ENCODE data around the gene MNS1. TPM values are rescaled to one million over a fixed set of nuclear protein-coding genes. Genes with fewer than 3 reads are reported as not detected.
"Not testable (repeated sequence)": the region's sequence is repeated elsewhere in the genome, so short reads cannot be mapped to it uniquely, and the experiment has no call there.

MNS1 gene
- total RNA-seq, 1 experiment from 2014 or later = 3.8 TPM

GRCh38 chr15:56491110-56491722, 26.3 kb upstream of the MNS1 start:
- ATAC-seq (peak; percentile 94), DNase-seq (ENCODE audit: low read depth, low spot score) (peak; percentile 72)
- no peak overlapping the region for H3K27ac ChIP-seq (ENCODE audit: low read length)
- intact Hi-C loops (cut with micrococcal nuclease; ENCODE audit: unreplicated experiment) = no loop called here
- no peak overlapping the region for H3K4me3 ChIP-seq (ENCODE audit: low read depth in 2 of 2, low read length in 2 of 2)
- H3K27me3 ChIP-seq (ENCODE audit: control insufficient read depth, insufficient read depth, low read length) = no peaks in the 10 kb centered on the region
- H3K36me3 ChIP-seq (ENCODE audit: control insufficient read depth, insufficient read depth, low read length) = no peaks in the 10 kb centered on the region
- no peaks in the 10 kb centered on the region for H3K4me1 ChIP-seq (ENCODE audit: control insufficient read depth, insufficient read depth, low read length)
- POLR2A ChIA-PET = no interaction called here
- in situ Hi-C loops (cut with HindIII; ENCODE audit: low pct_unique_long_range_greater_than_20kb, low sequenced_read_pairs) = no loop called here
- TF ChIP-seq REST (IDR thresholded peaks at IDR 0.05; ENCODE audit: insufficient read depth in 1 of 2, low read depth in 2 of 2, low read length in 1 of 2) (no peak), CTCF (IDR thresholded peaks at IDR 0.05) (peak; percentile 96)
- no peaks in the 10 kb centered on the region for H3K9me3 ChIP-seq (ENCODE audit: control insufficient read depth, insufficient read depth, low read depth, low read length)
- no TSS peak for BruUV-seq (replicated peaks)
- CTCF ChIA-PET = interaction anchor here (0.5 to 1.0 kb wide), 7 partner anchors 26 to 427 kb away, joined by 3 to 7 read pairs (median 4); partner anchors contain the start of gene MNS1

DNA sequence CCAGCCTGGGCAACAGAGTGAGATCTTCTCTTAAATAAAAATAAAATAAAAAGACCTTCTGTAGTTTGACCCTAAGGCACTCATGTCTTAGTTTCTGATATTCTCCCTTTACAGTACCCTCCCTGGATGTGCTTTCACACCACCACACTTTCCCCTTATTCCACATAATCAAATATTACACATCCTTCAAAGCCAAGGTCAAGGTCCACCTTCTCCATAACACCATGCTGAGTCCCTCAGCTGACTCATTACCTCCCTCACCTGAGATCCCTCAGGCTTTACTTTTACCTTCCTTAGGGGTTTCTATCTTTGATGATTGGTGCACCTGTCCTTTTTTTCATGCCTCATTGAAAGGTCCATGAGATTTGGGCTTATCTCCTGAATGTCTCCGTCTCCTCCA, 25.5 kb upstream of the MNS1 start:
- DNase-seq (ENCODE audit: low read depth, low spot score) (no peak), ATAC-seq (no peak)
- H3K9me3 ChIP-seq (ENCODE audit: control insufficient read depth, insufficient read depth, low read depth, low read length) = no peaks in the 10 kb centered on the region
- no peak overlapping the region for H3K4me3 ChIP-seq (ENCODE audit: low read depth in 2 of 2, low read length in 2 of 2)
- no peak overlapping the region for H3K27ac ChIP-seq (ENCODE audit: low read length)
- CTCF ChIA-PET = interaction anchor here (0.5 to 1.0 kb wide), 6 partner anchors 26 to 427 kb away, joined by 3 to 7 read pairs (median 4); partner anchors contain the start of gene MNS1
- H3K4me1 ChIP-seq (ENCODE audit: control insufficient read depth, insufficient read depth, low read length) = no peaks in the 10 kb centered on the region
- BruUV-seq (replicated peaks) = no TSS peak
- H3K27me3 ChIP-seq (ENCODE audit: control insufficient read depth, insufficient read depth, low read length) = no peaks in the 10 kb centered on the region
- POLR2A ChIA-PET = no interaction called here
- intact Hi-C loops (cut with micrococcal nuclease; ENCODE audit: unreplicated experiment) (no loop called here), in situ Hi-C loops (cut with HindIII; ENCODE audit: low pct_unique_long_range_greater_than_20kb, low sequenced_read_pairs) (no loop called here)
- H3K36me3 ChIP-seq (ENCODE audit: control insufficient read depth, insufficient read depth, low read length) = no peaks in the 10 kb centered on the region
- TF ChIP-seq CTCF (IDR thresholded peaks at IDR 0.05) = no peak
- TF ChIP-seq TCF7L2 (IDR thresholded peaks at IDR 0.05; ENCODE audit: low read depth, low read length) = no peak
- TF ChIP-seq REST (IDR thresholded peaks at IDR 0.05; ENCODE audit: insufficient read depth in 1 of 2, low read depth in 2 of 2, low read length in 1 of 2) = no peak
- no peak for TF ChIP-seq SIN3A (IDR thresholded peaks at IDR 0.05; ENCODE audit: borderline replicate concordance, insufficient read depth, low read depth, low read length)
- TF ChIP-seq POLR2AphosphoS5 (IDR thresholded peaks at IDR 0.05; ENCODE audit: low read depth, low read length) = no peak

- intact Hi-C loops (cut with micrococcal nuclease; ENCODE audit: unreplicated experiment); POLR2A ChIA-PET; DNase-seq (ENCODE audit: low read depth, low spot score); H3K27me3 ChIP-seq (ENCODE audit: control insufficient read depth, insufficient read depth, low read length); H3K27ac ChIP-seq (ENCODE audit: low read length); in situ Hi-C loops (cut with HindIII; ENCODE audit: low pct_unique_long_range_greater_than_20kb, low sequenced_read_pairs); H3K9me3 ChIP-seq (ENCODE audit: control insufficient read depth, insufficient read depth, low read depth, low read length); H3K4me1 ChIP-seq (ENCODE audit: control insufficient read depth, insufficient read depth, low read length); H3K36me3 ChIP-seq (ENCODE audit: control insufficient read depth, insufficient read depth, low read length); CTCF ChIA-PET; H3K4me3 ChIP-seq (ENCODE audit: low read depth in 2 of 2, low read length in 2 of 2); ATAC-seq; BruUV-seq (replicated peaks): not testable (repeated sequence)
Measured at GRCh38 chr15:56486206-56486605, 21.3 kb upstream of the MNS1 start.

DNA sequence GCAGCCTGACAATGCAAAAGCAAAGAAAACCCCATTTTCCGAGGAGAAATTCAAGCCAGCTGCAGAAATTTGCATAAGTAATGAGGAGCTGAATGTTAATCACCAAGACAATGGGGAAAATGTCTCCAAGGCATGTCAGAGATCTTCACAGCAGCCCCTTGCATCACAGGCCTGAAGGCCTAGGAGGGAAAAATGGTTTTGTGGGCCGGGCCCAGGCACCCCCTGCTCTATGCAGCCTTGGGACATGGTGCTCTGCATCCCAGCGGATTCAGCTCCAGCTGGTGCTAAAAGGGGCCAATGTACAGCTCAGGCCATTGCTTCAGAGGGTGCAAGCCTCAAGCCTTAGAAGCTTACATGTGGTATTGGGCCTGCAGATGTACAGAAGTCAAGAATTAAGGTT, 20.5 kb upstream of the MNS1 start:
- H3K4me3 ChIP-seq (ENCODE audit: low read depth in 2 of 2, low read length in 2 of 2); DNase-seq (ENCODE audit: low read depth, low spot score); POLR2A ChIA-PET; BruUV-seq (replicated peaks); H3K27me3 ChIP-seq (ENCODE audit: control insufficient read depth, insufficient read depth, low read length); in situ Hi-C loops (cut with HindIII; ENCODE audit: low pct_unique_long_range_greater_than_20kb, low sequenced_read_pairs); H3K36me3 ChIP-seq (ENCODE audit: control insufficient read depth, insufficient read depth, low read length); H3K9me3 ChIP-seq (ENCODE audit: control insufficient read depth, insufficient read depth, low read depth, low read length); intact Hi-C loops (cut with micrococcal nuclease; ENCODE audit: unreplicated experiment); H3K27ac ChIP-seq (ENCODE audit: low read length); ATAC-seq; H3K4me1 ChIP-seq (ENCODE audit: control insufficient read depth, insufficient read depth, low read length); CTCF ChIA-PET: not testable (repeated sequence)

Data from Panc1 (cell line).